ENCODE measurements around the gene RALA.
A peak's percentile ranks its signal among the peaks of the same experiment; 100 is the strongest.
"Not testable (repeated sequence)": the region's sequence is repeated elsewhere in the genome, so short reads cannot be mapped to it uniquely, and the experiment has no call there.

Gene RALA

DNA sequence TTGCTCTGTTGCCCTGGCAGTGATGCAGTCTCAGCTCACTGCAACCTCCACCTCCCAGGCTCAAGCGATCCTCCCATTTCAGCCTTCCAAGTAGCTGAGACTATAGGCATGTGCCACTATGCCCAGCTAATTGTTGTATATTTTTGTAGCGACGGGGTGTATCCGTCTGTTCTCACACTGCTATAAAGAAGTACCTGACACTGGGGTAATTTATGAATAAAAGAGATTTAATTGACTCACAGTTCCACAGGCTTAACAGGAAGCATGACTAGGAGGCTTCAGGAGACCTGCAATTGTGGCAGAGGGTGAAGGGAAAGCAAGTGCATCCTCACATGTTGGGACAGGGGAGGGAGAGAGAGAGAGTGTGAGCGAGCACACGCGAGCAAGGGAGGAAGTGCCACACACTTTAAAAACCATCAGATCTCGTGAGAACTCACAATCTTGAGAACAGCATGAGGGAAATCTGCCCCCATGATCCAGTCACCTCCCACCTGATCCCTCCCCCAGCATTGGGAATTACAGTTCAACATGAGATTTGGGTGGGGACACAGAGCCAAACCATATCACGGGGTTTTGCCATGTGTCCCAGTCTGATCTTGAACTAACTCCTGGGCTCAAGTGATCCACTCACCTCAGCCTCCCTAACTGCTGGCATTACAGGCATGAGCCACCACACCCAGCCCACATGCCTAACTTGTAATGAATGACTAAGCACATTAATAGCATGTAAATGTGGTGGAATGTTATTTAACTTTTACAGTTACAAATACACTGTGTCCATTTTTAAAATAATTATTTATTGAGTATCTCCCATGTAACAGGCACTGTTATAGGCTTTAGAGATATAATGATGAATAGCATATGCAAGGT is 65.5 kb downstream of the RALA start:
- DNase-seq, result no peak

DNA sequence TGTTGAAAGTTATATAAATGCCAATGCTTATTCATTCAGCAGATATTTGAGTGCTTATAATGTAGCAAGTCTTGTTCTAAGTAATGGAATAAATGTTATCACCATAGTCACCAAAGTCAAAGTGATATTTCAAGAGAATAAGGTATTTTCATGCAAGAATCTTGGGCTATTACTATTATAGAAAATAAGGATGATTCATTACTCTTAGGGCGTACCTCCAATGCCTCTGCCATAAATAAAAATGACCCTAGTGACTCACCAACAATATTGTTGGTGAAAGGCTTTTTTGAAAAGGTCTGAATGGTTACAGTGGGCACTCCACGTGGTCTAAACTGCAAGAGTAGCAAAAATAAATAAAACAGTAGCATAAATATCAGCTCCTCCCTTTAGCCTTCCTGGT is 68.4 kb downstream of the RALA start:
- no peak for DNase-seq

DNA sequence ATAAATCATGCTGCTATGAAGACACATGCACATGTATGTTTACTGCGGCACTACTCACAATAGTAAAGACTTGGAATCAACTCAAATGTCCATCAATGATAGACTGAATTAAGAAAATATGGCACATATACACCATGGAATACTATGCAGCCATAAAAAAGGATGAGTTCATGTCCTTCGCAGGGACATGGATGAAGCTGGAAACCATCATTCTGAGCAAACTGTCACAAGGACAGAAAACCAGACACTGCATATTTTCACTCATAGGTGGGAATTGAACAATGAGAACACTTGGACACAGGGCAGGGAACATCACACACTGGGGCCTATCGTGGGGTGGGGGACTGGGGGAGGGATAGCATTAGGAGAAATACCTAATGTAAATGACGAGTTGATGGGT is 69.7 kb downstream of the RALA start:
- not testable (repeated sequence) for DNase-seq

GRCh38 chr7:39693812-39694211 is 70.4 kb downstream of the RALA start:
- no peak for DNase-seq

- DNase-seq, result no peak
Observed at GRCh38 chr7:39695852-39696586, 72.6 kb downstream of the RALA start.

DNA sequence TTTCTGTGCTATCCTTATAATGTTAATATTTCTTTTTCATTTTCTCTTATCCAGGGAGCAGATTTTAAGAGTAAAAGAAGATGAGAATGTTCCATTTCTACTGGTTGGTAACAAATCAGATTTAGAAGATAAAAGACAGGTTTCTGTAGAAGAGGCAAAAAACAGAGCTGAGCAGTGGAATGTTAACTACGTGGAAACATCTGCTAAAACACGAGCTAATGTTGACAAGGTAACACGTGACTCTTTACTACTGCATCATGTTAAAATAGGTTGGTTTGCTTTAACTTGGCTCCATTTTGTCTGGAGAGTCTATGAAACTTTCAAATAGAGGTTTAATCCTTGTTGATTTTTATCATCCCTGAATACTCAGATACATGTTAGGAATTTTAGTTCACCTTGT is 73.3 kb downstream of the RALA start:
- DNase-seq, result no peak

DNA sequence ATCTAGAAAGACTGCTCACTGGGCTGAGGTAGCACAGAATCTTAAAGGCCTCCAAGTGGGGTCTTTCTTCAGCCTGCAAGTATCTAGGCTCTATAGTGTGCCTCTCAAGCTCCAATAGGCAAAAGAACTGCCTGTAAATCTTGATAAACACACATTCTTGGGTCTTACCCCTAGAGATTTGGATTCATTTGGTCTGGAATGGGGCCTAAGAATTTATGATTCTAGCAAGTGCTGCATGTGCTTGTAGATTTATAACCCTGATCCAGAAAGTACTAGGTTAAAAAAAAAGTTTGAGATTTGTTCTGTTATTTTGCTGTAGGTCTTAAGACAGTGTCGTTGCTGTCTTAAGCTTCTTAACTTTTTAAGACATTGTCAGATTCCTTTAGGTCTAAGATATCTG is 74.1 kb downstream of the RALA start:
- no peak for DNase-seq

- DNase-seq, result no peak
Observed at GRCh38 chr7:39700165-39700564, 76.8 kb downstream of the RALA start.

DNA sequence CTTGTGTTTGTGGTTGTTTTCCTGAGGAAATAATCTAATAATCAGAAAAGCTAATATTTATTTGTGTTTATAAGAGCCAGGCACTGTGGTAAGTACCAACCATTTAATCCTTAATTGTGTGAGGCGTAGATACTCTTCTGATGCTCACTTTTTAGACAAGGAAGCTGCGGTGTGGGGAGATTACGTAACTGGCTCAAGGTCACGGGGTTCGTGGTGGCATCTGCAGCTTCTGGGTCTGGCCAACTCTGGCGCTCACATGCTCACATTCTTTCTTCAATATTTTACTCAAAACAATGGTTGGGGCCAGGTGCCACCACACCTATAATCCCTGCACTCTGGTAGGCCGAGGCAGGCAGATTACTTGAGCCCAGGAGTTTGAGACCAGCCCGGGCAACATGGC is 77.6 kb downstream of the RALA start:
- DNase-seq, result no peak

DNA sequence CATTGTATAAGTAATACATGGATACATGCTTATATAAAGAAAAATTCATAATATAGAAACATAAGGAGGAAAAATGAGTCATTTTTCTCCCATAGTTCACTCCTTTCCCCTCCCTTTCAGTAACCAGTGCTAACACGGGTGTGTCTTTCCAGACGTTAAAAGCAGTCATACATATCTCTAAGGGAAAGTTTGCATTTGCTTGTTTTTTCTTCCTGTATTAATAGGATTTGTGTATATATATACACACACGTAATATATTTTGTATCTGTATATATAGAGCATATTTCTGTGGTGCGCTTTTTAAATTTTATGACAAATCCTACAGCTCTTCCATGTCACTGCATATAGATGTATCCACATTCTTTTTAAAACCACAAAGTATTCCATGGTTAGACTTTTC is 78.8 kb downstream of the RALA start:
- DNase-seq, result no peak

GRCh38 chr7:39703144-39703543 is 79.8 kb downstream of the RALA start:
- DNase-seq, result no peak

- DNase-seq, result no peak
Observed at GRCh38 chr7:39709029-39709428, 85.7 kb downstream of the RALA start.

DNA sequence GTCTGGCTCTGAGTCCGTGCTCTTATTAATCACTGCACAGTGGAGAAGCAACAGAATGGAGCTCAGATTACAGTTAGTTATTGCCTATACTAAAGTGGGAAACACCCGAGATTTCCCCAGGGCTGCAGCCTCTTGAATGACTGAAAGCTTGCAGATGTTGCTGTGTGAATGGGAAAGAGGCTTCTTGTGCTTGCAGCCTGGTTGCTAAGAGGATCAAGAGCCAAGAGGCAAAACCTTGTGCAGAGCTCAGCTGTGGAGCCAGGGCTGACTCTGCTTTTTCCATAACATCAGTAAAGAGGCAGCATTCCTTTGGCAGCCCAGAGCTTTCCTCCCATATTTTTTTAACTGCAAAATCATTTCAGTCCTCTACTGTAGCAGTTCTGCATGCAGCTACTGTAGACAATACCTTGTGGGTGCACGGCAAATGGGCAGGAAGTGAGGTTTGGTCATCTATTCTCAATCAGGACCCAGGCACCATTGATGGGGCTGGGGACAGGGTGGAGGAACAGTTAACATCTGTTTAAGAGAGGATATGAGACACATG is 86.5 kb downstream of the RALA start:
- DNase-seq, result peak; percentile 96

DNA sequence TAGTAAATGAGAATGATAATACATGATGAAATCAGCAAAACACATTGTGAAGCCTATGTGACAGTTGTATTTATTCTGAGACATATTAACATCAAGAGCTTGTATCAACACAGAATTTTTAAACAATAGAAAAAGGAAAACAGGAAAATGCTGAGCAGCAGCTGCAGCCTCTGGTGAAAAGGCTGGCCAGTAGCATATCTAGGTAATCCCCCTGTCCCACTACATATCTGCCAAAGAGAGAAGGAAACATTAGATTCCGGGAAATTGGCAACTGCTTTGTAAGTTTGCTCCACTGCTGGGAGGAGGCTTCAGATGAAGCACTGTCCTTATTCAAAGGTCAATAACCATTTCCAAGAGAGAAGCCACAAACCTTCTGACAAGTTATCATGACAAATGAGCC is 89.4 kb downstream of the RALA start:
- no peak for DNase-seq

GRCh38 chr7:39714447-39715091 is 91.2 kb downstream of the RALA start:
- no peak for DNase-seq

DNA sequence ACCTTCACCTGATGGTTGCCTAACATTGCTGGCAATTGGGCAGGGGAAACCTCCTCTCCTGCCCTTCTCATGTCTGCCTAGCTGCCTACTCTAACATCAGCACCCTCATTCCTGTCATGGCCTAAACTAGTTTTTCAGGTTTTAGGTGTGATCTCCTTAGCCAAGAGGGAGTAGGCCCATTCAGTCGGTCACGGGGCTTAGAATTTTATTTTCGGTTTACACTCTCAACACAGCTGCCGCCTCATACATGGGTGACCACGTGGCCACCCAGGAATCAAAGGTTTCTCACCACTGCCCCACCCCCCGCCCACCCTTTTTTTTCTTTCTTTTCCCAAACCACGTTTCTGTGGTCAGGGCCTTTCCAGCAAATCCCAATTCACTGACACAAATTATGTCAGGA is 97.2 kb downstream of the RALA start:
- no peak for DNase-seq

DNA sequence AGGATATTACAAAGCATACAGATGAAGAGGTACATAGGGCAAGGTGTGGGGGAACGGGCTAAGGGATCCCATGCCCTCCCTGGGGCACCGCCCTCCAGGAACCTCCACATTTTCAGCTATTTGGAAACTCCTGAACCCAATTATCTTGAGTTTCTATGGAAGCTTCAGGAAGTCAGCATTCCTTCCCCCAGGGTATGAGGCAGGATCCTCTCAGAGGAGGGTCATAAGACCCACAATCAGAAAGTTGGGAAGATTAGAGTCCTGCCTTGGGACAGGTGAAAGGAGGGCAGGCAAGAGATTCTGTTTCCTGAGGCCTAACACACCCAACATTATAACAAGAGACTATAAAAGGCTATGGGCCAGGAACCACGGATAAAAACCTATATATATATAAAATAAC is 98.0 kb downstream of the RALA start:
- DNase-seq, result no peak

- DNase-seq, result no peak
Observed at GRCh38 chr7:39721919-39722597, 98.7 kb downstream of the RALA start.

GRCh38 chr7:39727231-39728012 is 104.0 kb downstream of the RALA start:
- no peak for DNase-seq

DNA sequence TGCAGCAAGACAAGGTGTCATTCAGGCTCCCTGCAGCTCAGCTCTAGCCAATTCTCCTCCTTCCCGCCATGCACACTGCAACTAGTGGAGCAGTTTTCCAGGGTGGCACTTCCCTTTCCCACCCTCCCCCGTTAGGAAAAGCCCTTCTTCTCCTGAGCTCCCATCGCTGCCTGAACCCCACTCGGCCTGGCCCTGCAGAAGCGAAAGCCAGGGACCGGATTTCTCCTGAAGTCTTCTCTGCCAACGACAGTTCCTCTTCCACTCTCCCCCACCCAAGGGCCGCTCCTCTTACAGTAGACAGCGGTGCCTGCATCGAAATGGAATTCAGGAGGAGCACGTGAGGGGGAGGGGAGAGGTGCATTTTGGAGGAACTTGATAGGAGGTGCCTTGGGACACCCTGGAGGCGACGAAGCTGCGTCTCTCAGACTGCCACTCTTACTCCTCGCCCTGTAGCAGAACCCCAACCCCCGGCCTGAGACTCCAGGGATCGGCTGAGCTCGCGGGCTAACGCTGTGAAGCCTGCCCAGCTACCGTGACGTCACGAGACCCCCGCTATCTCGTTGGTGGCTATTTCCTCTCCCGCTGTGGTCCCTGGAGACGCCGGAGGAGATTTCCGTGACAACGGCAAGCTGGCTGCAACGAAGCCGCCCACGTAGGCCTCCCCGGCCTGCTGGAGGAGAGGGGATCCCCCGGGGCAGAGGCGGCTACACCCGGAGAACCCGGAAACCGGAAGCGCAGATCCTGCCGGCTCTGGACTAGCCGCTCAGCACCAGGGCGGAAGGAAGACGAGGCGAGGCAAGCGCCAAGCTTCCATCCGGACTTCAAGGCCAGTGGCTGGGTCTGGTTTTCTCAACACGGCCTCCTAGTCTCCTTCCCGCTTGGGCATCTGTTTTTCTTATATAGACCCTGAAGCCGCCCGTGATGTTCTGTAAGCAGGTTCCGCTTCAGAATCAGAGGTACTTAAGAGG is 109.7 kb downstream of the RALA start:
- peak; percentile 98 for DNase-seq
